Activated CD8-positive, alpha-beta memory T cell treated with anti-CD3 and anti-CD28 coated beads, Interleukin-2, amount 10 ng/mL, durations not matched to agents 7 days and 5 days (primary cell): ENCODE data around the gene NEK11. TPM values are rescaled to one million over a fixed set of nuclear protein-coding genes. Genes with fewer than 3 reads are reported as not detected.

Experiments
- ATAC-seq: fragments of 150-1000 bp; cut with Tn5 transposase; one replicate; pipeline ENCODE4 v1.10.0; 2021; ENCODE audit warnings: moderate library complexity
- CTCF ChIA-PET: fragments of 350-600 bp; sonication (Branson Sonifier 250); formaldehyde crosslinking; loops from one replicate; lab custom pipeline; 2021; ENCODE audit warnings: antibody characterized with exemption; lab: Charles Lee
- DNase-seq: peaks from one replicate; pipeline ENCODE4 v3.0.0-alpha.2; 2020
- H3K27ac Mint-ChIP-seq: one replicate; pipeline ENCODE4 v1.8.0; 2021; ENCODE audit warnings: mild to moderate bottlenecking, mixed read lengths
- H3K27me3 Mint-ChIP-seq: one replicate; pipeline ENCODE4 v1.8.0; 2021; ENCODE audit warnings: mixed read lengths
- H3K36me3 Mint-ChIP-seq: one replicate; pipeline ENCODE4 v1.8.0; 2021; ENCODE audit warnings: mild to moderate bottlenecking, mixed read lengths
- H3K4me1 Mint-ChIP-seq: one replicate; pipeline ENCODE4 v1.8.0; 2021; ENCODE audit warnings: mixed read lengths
- H3K4me3 Mint-ChIP-seq: one replicate; pipeline ENCODE4 v1.8.0; 2021; ENCODE audit warnings: mild to moderate bottlenecking, moderate library complexity, mixed read lengths
- H3K9me3 Mint-ChIP-seq: one replicate; pipeline ENCODE4 v1.8.0; 2022; ENCODE audit warnings: low read depth, mixed read lengths
- total RNA-seq, 2 experiments: library from RNA; stranded (reverse); gene quantifications; one replicate each; pipeline ENCODE4 v1.2.3, GENCODE V29; 2021

The NEK11 gene
- total RNA-seq = 1 to 10 TPM in 1 of 2 experiments, under 1 TPM in 1; 0.96 to 1.3 TPM

GRCh38 chr3:131026321-131027151 is at the start of gene NEK11, which contains the start of gene ASTE1:
Gene NEK11, plus strand, starts transcription at chr3:131026877. Its CDS starts 2,832 bp downstream, at chr3:131029709.
Gene ASTE1, minus strand, starts transcription at chr3:131026825. Its CDS starts 1,519 bp downstream, at chr3:131025306.
- H3K9me3 Mint-ChIP-seq = no peaks in the 10 kb centered on the region
- H3K4me3 Mint-ChIP-seq = peak within 1 kb of the TSS; percentile 90
- CTCF ChIA-PET = interaction anchor here (1.4 to 1.8 kb wide), 4 partner anchors 10 to 133 kb away, joined by 3 to 5 read pairs (median 5); partner anchors contain the start of gene ATP2C1
- peak; percentile 94 for DNase-seq
- peak within 1 kb of the TSS; percentile 96 for H3K27ac Mint-ChIP-seq
- ATAC-seq = peak; percentile 98
- no peaks in the 10 kb centered on the region for H3K27me3 Mint-ChIP-seq
- H3K4me1 Mint-ChIP-seq = peaks cover 33% of the 10 kb centered on the region
- peaks cover 25% of the 10 kb centered on the region for H3K36me3 Mint-ChIP-seq

- Mint-ChIP-seq H3K9me3 (no peaks in the 10 kb centered on the region), H3K4me1 (no peaks in the 10 kb centered on the region), H3K27me3 (no peaks in the 10 kb centered on the region), H3K4me3 (no peak overlapping the region), H3K36me3 (peaks cover 16% of the 10 kb centered on the region), H3K27ac (no peak overlapping the region)
- CTCF ChIA-PET = no interaction called here
- DNase-seq (no peak), ATAC-seq (no peak)
Observed at GRCh38 chr3:130979117-130979516, 47.6 kb upstream of the NEK11 start.

GRCh38 chr3:130981469-130981868 is 45.2 kb upstream of the NEK11 start:
- Mint-ChIP-seq H3K27ac (no peak overlapping the region), H3K27me3 (no peaks in the 10 kb centered on the region)
- ATAC-seq = no peak

GRCh38 chr3:130990282-130990681 is 36.4 kb upstream of the NEK11 start:
- no peak for DNase-seq
- Mint-ChIP-seq H3K27me3 (no peaks in the 10 kb centered on the region), H3K27ac (no peak overlapping the region), H3K4me3 (no peak overlapping the region), H3K36me3 (peaks cover 22% of the 10 kb centered on the region), H3K4me1 (no peaks in the 10 kb centered on the region), H3K9me3 (no peaks in the 10 kb centered on the region)
- CTCF ChIA-PET = no interaction called here
- no peak for ATAC-seq

More at GRCh38 chr3:130981469-130981868, 45.2 kb upstream of the NEK11 start:
- H3K9me3 Mint-ChIP-seq = no peaks in the 10 kb centered on the region
- peaks cover 17% of the 10 kb centered on the region for H3K36me3 Mint-ChIP-seq
- DNase-seq = no peak
- H3K4me1 Mint-ChIP-seq = no peaks in the 10 kb centered on the region
- no peak overlapping the region for H3K4me3 Mint-ChIP-seq
- CTCF ChIA-PET = no interaction called here

GRCh38 chr3:130991126-130991525 is 35.6 kb upstream of the NEK11 start:
- CTCF ChIA-PET = no interaction called here
- H3K4me3 Mint-ChIP-seq = no peak overlapping the region
- H3K9me3 Mint-ChIP-seq = no peaks in the 10 kb centered on the region
- no peaks in the 10 kb centered on the region for H3K27me3 Mint-ChIP-seq
- ATAC-seq = no peak
- no peaks in the 10 kb centered on the region for H3K4me1 Mint-ChIP-seq
- no peak for DNase-seq
- peaks cover 18% of the 10 kb centered on the region for H3K36me3 Mint-ChIP-seq
- no peak overlapping the region for H3K27ac Mint-ChIP-seq

- Mint-ChIP-seq H3K4me1 (no peaks in the 10 kb centered on the region), H3K4me3 (no peak overlapping the region), H3K9me3 (no peaks in the 10 kb centered on the region), H3K27ac (no peak overlapping the region), H3K36me3 (peaks cover 19% of the 10 kb centered on the region), H3K27me3 (no peaks in the 10 kb centered on the region)
- DNase-seq = no peak
- CTCF ChIA-PET = no interaction called here
- no peak for ATAC-seq
Observed at GRCh38 chr3:130992344-130992743, 34.3 kb upstream of the NEK11 start.

GRCh38 chr3:130997289-130997688 is 29.4 kb upstream of the NEK11 start:
- H3K36me3 Mint-ChIP-seq = peaks cover 16% of the 10 kb centered on the region
- H3K27ac Mint-ChIP-seq = no peak overlapping the region
- H3K27me3 Mint-ChIP-seq = no peaks in the 10 kb centered on the region
- no peak for DNase-seq
- CTCF ChIA-PET = interaction anchor here (0.8 to 1.2 kb wide), 2 partner anchors 12 to 40 kb away, joined by 3 read pairs; no protein-coding TSS in a partner anchor
- no peak for ATAC-seq
- H3K4me3 Mint-ChIP-seq = no peak overlapping the region
- no peaks in the 10 kb centered on the region for H3K9me3 Mint-ChIP-seq
- H3K4me1 Mint-ChIP-seq = no peaks in the 10 kb centered on the region

GRCh38 chr3:131001071-131001470 is 25.6 kb upstream of the NEK11 start:
- Mint-ChIP-seq H3K36me3 (peaks cover 33% of the 10 kb centered on the region), H3K27ac (no peak overlapping the region), H3K4me3 (no peak overlapping the region), H3K9me3 (no peaks in the 10 kb centered on the region), H3K27me3 (no peaks in the 10 kb centered on the region), H3K4me1 (peaks cover 22% of the 10 kb centered on the region)
- no peak for DNase-seq
- CTCF ChIA-PET = no interaction called here
- no peak for ATAC-seq

- CTCF ChIA-PET = no interaction called here
- no peaks in the 10 kb centered on the region for H3K9me3 Mint-ChIP-seq
- H3K27ac Mint-ChIP-seq = no peak overlapping the region
- H3K4me3 Mint-ChIP-seq = no peak overlapping the region
- DNase-seq (no peak), ATAC-seq (no peak)
- H3K27me3 Mint-ChIP-seq = no peaks in the 10 kb centered on the region
- H3K4me1 Mint-ChIP-seq = peaks cover 22% of the 10 kb centered on the region
- peaks cover 39% of the 10 kb centered on the region for H3K36me3 Mint-ChIP-seq
Observed at GRCh38 chr3:131004603-131005002, 22.1 kb upstream of the NEK11 start.

GRCh38 chr3:131007256-131007655 is 19.4 kb upstream of the NEK11 start:
- H3K9me3 Mint-ChIP-seq = no peaks in the 10 kb centered on the region
- peaks cover 40% of the 10 kb centered on the region for H3K36me3 Mint-ChIP-seq
- H3K4me1 Mint-ChIP-seq = peaks cover 22% of the 10 kb centered on the region
- DNase-seq (no peak), ATAC-seq (no peak)
- CTCF ChIA-PET = no interaction called here
- no peak overlapping the region for H3K4me3 Mint-ChIP-seq
- H3K27me3 Mint-ChIP-seq = no peaks in the 10 kb centered on the region
- no peak overlapping the region for H3K27ac Mint-ChIP-seq

- no peaks in the 10 kb centered on the region for H3K27me3 Mint-ChIP-seq
Observed at GRCh38 chr3:131007782-131008181, 18.9 kb upstream of the NEK11 start.

GRCh38 chr3:131008326-131008725 is 18.4 kb upstream of the NEK11 start:
- no peak overlapping the region for H3K27ac Mint-ChIP-seq
- H3K36me3 Mint-ChIP-seq = peaks cover 44% of the 10 kb centered on the region
- ATAC-seq (no peak), DNase-seq (no peak)
- no peaks in the 10 kb centered on the region for H3K9me3 Mint-ChIP-seq
- no peaks in the 10 kb centered on the region for H3K27me3 Mint-ChIP-seq
- H3K4me1 Mint-ChIP-seq = peaks cover 21% of the 10 kb centered on the region
- no peak overlapping the region for H3K4me3 Mint-ChIP-seq
- CTCF ChIA-PET = no interaction called here

More at GRCh38 chr3:131007782-131008181, 18.9 kb upstream of the NEK11 start:
- Mint-ChIP-seq H3K4me3 (no peak overlapping the region), H3K9me3 (no peaks in the 10 kb centered on the region), H3K4me1 (peaks cover 22% of the 10 kb centered on the region), H3K36me3 (peaks cover 39% of the 10 kb centered on the region), H3K27ac (no peak overlapping the region)
- CTCF ChIA-PET = no interaction called here
- no peak for ATAC-seq
- no peak for DNase-seq

GRCh38 chr3:131009698-131010097 is 17.0 kb upstream of the NEK11 start:
- Mint-ChIP-seq H3K36me3 (peaks cover 41% of the 10 kb centered on the region), H3K27ac (no peak overlapping the region), H3K9me3 (no peaks in the 10 kb centered on the region), H3K4me3 (no peak overlapping the region), H3K4me1 (peaks cover 10% of the 10 kb centered on the region), H3K27me3 (no peaks in the 10 kb centered on the region)
- ATAC-seq (no peak), DNase-seq (no peak)
- CTCF ChIA-PET = interaction anchor here (0.8 to 0.9 kb wide), 2 partner anchors 9 to 12 kb away, joined by 3 read pairs; no protein-coding TSS in a partner anchor

- peaks cover 21% of the 10 kb centered on the region for H3K4me1 Mint-ChIP-seq
- no peak overlapping the region for H3K4me3 Mint-ChIP-seq
- no peaks in the 10 kb centered on the region for H3K27me3 Mint-ChIP-seq
- no peak for DNase-seq
- no peaks in the 10 kb centered on the region for H3K9me3 Mint-ChIP-seq
- peaks cover 36% of the 10 kb centered on the region for H3K36me3 Mint-ChIP-seq
- ATAC-seq = no peak
- CTCF ChIA-PET = interaction anchor here (1.2 kb wide), 1 partner anchor 9 kb away, joined by 3 read pairs; no protein-coding TSS in a partner anchor
- H3K27ac Mint-ChIP-seq = no peak overlapping the region
Observed at GRCh38 chr3:131018970-131019369, 7.7 kb upstream of the NEK11 start.
